GM12878 (cell line): ENCODE data around the gene DDX39B. TPM values are rescaled to one million over a fixed set of nuclear protein-coding genes. Genes with fewer than 3 reads are reported as not detected.

Source experiments
- CHD2 ChIP-seq: IDR thresholded peaks from 2 replicates; pipeline ENCODE4 v1.6.1; 2011; ENCODE audit warnings: low read depth, low read length, improper control_type of control experiment, borderline replicate concordance
- CHD4 ChIP-seq: fragments of 200-600 bp; sonication (generic); IDR thresholded peaks from 2 replicates; pipeline ENCODE4 v1.6.1; 2016; ENCODE audit warnings: mild to moderate bottlenecking
- CUX1 ChIP-seq: IDR thresholded peaks from 2 replicates; pipeline ENCODE4 v1.6.1; 2012; ENCODE audit warnings: improper control_type of control experiment, low read depth, low read length; ENCODE audit not compliant: insufficient replicate concordance
- E2F4 ChIP-seq: IDR thresholded peaks from 2 replicates; pipeline ENCODE4 v1.6.1; 2012; ENCODE audit warnings: low read depth, low read length, improper control_type of control experiment
- HSF1 ChIP-seq: fragments of 150-350 bp; IDR thresholded peaks from 2 replicates; pipeline ENCODE4 v1.6.1; 2014; ENCODE audit warnings: mild to moderate bottlenecking, low read depth, low read length
- IRF4 ChIP-seq: IDR thresholded peaks from 2 replicates; pipeline ENCODE4 v1.6.1; 2011; ENCODE audit warnings: low read depth, low read length
- KDM1A ChIP-seq: fragments of 200-600 bp; sonication (generic); IDR thresholded peaks from 2 replicates; pipeline ENCODE4 v1.6.1; 2016; ENCODE audit warnings: borderline replicate concordance
- LARP7 ChIP-seq: fragments of 450-650 bp; IDR thresholded peaks from 2 replicates; pipeline ENCODE4 v1.6.1; 2017; ENCODE audit warnings: mild to moderate bottlenecking
- MYB ChIP-seq: fragments of 150-350 bp; IDR thresholded peaks from 2 replicates; pipeline ENCODE4 v1.6.1; 2014; ENCODE audit warnings: mild to moderate bottlenecking, low read depth, low read length, borderline replicate concordance
- NFYB ChIP-seq: IDR thresholded peaks from 2 replicates; pipeline ENCODE4 v1.6.1; 2011; ENCODE audit warnings: low read depth, mild to moderate bottlenecking, low read length, improper control_type of control experiment, moderate library complexity; ENCODE audit not compliant: insufficient read depth
- RELB ChIP-seq: fragments of 450-650 bp; IDR thresholded peaks from 2 replicates; pipeline ENCODE4 v1.6.1; 2017; ENCODE audit warnings: low read depth, mild to moderate bottlenecking, moderate library complexity
- REST ChIP-seq: IDR thresholded peaks from 2 replicates; pipeline ENCODE4 v1.6.1; 2012; ENCODE audit warnings: mild to moderate bottlenecking, low read depth, low read length
- SIN3A ChIP-seq: IDR thresholded peaks from 2 replicates; pipeline ENCODE4 v1.6.1; 2012; ENCODE audit warnings: low read depth, low read length, improper control_type of control experiment
- SMARCA5 ChIP-seq: fragments of 450-650 bp; IDR thresholded peaks from 2 replicates; pipeline ENCODE4 v1.6.1; 2017; ENCODE audit warnings: mild to moderate bottlenecking
- ZNF622 ChIP-seq: fragments of 450-650 bp; IDR thresholded peaks from 2 replicates; pipeline ENCODE4 v1.6.1; 2017; ENCODE audit warnings: mild to moderate bottlenecking, inconsistent platforms
- polyA plus RNA-seq, 11 experiments: library from polyadenylated mRNA; depleted of rRNA in 4 of 11; unstranded in 6 of 11; stranded (reverse) in 5 of 11; fragments of >200 nt; fragmentation: Nextera tagmentation in 4 of 11; fragmentation: Illumina TruSeq in 1 of 11; extraction: Ambion mirVana in 4 of 11; extraction: Trizol in 1 of 11; gene quantifications; 1 replicate in 1 of 11; 2 replicates in 10 of 11; pipeline versions ENCODE4 v1.2.1 to v1.2.3, GENCODE V29; 2011 to 2016; ENCODE audit warnings: inconsistent platforms in 2 of 11, missing spikeins in 2 of 11, low read depth in 1 of 11
- total RNA-seq, 4 experiments: library from RNA; depleted of rRNA in 3 of 4; stranded (reverse); fragments of >200 nt in 3 of 4; fragmentation: Illumina TruSeq in 1 of 4; extraction: Trizol in 1 of 4; gene quantifications; 2 replicates each; pipeline versions ENCODE4 v1.2.1 to v1.2.3, GENCODE V29; 2013 to 2021

Gene DDX39B
- total and polyA plus RNA-seq, 10 of the 15 experiments (the other 5 are each of a cell fraction or from before 2014, with no cell fraction given): 271 to 661 (median 330) TPM

GRCh38 chr6:31576897-31577578, 35.2 kb upstream of the DDX39B start (continued):
- TF ChIP-seq MYB (no peak), RELB (no peak), SMARCA5 (no peak), NFYB (peak; percentile 46; the same call in 1 of the 2 replicates), REST (no peak), IRF4 (peak; percentile 29; the same call in 1 of the 2 replicates), KDM1A (no peak), CUX1 (no peak), LARP7 (peak; percentile 18; the same call in 1 of the 2 replicates), E2F4 (no peak), ZNF622 (no peak), SIN3A (no peak), HSF1 (no peak), CHD2 (no peak), CHD4 (no peak)
